GM15510 (cell line): ENCODE measurements around the gene KCNMA1.

Source experiments
- POLR2A ChIP-seq: IDR thresholded peaks from 3 replicates; pipeline ENCODE4 v1.6.1; 2011; ENCODE audit warnings: borderline replicate concordance; ENCODE audit not compliant: insufficient read length; ENCODE audit errors: extremely low read depth

KCNMA1 gene

DNA sequence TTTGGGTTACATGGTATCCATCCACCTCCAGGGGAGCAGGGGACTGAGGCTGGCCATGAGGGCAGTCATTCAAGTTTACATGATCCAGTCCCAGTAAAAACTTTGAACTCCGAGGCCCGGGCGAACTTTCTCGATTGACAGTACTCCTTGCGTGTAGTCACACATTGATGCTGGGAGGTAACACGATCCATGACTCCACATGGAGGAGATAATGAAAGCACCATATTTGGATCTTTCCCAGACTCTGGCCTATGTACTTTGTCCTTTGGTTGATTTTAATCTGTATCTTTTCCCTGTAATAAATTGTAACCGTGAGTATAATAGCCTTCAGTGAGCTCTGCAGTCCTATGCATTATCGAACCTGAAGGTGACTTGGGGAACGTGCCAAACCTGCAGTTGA, 401.6 kb downstream of the KCNMA1 start:
- no peak for TF ChIP-seq POLR2A

GRCh38 chr10:77234599-77234998, 403.0 kb downstream of the KCNMA1 start:
- TF ChIP-seq POLR2A: no peak

GRCh38 chr10:77233466-77233865, 404.1 kb downstream of the KCNMA1 start:
- no peak for TF ChIP-seq POLR2A

GRCh38 chr10:77231884-77232610, 405.6 kb downstream of the KCNMA1 start:
- TF ChIP-seq POLR2A: no peak

- no peak for TF ChIP-seq POLR2A
Observed at GRCh38 chr10:77231375-77231774, 406.2 kb downstream of the KCNMA1 start.

GRCh38 chr10:77230194-77230593, 407.4 kb downstream of the KCNMA1 start:
- no peak for TF ChIP-seq POLR2A

- TF ChIP-seq POLR2A: no peak
Observed at GRCh38 chr10:77229704-77230103, 407.9 kb downstream of the KCNMA1 start.

- no peak for TF ChIP-seq POLR2A
Observed at GRCh38 chr10:77228559-77228958, 409.0 kb downstream of the KCNMA1 start.

DNA sequence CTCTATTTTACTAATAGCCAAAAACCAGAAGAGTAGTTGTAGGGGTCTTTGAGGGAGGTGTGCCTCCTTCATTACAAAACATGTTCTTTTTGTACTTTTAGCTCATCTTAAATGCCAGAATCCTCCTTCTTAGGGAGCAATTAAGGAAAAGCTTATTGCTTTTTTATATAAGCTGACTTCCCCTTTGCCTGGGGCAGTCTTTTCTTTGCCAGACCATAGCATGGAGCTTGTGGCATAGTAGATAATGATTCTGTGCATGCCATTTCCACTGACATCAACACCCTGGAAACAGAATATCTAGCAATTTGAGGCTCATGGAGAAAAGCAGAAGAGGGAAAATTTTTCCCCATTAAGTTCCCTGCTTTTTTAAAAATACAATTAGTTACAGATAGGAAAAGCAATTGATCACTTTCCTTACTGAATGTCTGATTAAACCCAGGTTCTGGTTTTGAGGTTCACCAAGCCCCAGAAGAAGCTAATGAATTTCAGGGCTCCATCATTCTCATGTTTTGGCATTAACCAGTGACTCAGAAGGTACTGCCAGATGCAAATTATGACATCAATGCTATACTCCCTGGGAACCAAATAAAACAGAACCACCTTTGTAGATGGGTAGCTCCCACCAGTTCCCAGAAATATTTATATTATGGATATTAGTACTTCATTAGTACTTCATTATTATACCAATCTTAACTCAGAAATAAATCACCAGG, 410.6 kb downstream of the KCNMA1 start:
- TF ChIP-seq POLR2A: no peak

- TF ChIP-seq POLR2A: no peak
Observed at GRCh38 chr10:77226452-77226851, 411.2 kb downstream of the KCNMA1 start.

GRCh38 chr10:77226020-77226419, 411.6 kb downstream of the KCNMA1 start:
- TF ChIP-seq POLR2A: no peak

DNA sequence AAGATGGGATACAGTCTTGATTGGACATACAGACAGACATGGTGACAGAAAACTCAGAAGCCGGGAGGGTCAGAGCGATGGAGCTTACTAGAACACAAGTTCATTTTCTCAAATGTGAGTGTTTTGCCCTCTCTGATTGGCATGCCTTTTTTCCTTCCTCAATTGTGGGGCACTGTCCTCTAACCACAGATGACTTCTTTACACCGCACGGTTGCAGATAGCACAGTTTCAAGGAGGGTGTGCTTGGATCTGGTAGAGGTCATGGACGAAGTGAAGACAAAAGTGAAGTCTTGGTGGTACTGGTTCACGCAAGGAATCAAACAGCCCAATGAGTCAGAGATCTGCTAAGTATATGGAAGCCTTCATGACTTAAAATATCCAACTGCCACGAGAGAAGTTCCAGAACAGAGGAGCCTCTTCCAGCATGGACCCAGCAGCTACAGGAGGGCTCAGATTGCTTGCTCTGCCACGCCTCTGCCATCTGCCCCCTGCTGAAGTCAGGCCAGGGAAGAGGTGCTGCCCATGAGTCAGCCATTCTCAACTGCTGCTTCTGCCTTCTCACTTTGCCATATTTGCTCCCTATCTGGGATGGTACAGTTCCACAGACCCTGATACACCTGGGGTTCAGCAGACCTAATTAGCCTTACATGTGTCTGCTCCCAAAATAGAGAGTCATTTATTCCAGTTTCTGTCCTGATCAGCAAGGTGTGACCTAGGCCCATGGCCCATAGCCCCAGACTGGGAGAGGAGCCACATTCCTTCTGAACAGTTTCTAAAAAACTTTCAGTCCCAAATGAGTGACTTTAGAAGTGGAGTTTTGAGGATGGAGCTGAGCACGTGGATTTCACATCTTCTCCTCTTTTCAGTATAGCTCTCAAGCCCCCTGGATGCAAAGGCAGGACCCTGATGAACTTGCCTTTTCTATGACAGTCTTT, 413.8 kb downstream of the KCNMA1 start:
- no peak for TF ChIP-seq POLR2A

- TF ChIP-seq POLR2A: no peak
Observed at GRCh38 chr10:77220150-77220549, 417.5 kb downstream of the KCNMA1 start.

DNA sequence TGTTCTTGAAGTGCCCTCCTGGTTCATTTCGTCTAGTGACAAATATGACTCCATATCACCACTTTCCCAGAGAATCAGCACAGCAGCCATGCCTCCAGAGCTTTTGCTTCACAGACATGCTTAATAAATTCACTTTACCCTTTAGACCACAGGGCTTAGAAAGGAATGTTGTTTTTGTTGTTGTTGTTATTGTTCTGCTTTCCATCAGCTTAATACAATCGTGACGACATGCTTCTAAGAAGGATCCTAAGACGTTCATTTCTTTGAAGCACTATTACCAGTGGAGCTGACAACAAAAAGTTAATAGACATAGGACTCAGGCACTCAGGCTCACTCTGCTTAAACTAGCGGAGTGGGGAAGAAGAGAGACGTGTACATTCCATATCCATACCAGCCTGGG, 418.6 kb downstream of the KCNMA1 start:
- TF ChIP-seq POLR2A: no peak

GRCh38 chr10:77214799-77215198, 422.8 kb downstream of the KCNMA1 start:
- TF ChIP-seq POLR2A: no peak
